ENCODE measurements around the gene MLLT1.

Gene MLLT1

DNA sequence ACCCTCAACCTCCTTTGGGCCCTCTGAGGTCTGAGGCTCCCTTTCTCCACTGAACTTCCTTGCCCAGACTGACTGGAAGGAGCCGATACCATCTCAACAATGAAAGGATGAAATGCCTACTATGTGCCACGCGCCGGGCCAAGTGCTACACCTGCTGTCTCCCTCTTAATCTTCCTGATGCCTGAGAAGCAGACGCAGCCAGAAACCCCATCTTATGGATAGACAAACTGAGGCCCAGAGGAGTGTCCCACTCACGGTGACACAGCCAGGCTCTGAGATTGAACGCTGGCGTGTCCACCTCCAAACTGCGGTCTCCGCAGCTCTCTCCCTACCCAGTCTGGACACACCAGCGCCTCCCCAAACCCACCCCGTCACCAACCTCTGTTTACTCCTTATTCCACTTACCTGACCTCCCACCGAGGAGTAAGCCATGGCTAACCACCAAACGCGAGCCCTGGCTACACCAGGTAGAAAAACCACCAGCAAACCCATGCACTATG is 20.9 kb downstream of the MLLT1 start:
- no peak for FAIRE-seq

- FAIRE-seq: no peak
These were observed 25.6 kb downstream of the MLLT1 start for GRCh38 chr19:6253954-6254733.

DNA sequence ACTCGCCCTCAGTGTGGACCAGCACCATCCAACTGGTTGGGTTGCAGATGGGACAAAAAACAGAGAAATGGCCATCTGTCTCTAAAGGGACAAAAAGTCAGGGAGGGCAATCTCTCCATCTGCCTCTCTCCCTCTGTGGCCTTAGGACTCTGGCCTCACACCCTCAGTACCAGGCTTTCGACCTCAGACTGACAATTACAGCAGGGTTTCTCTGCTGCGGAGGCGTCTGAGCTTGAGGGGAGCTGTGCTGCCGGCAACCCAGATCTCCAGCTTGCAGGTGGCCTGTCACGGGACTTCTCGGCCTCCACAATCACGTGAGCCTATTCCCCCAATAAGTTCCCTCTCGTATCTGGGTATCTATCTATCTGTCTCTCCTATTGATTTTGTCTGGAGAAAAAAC is 27.7 kb downstream of the MLLT1 start:
- no peak for FAIRE-seq

DNA sequence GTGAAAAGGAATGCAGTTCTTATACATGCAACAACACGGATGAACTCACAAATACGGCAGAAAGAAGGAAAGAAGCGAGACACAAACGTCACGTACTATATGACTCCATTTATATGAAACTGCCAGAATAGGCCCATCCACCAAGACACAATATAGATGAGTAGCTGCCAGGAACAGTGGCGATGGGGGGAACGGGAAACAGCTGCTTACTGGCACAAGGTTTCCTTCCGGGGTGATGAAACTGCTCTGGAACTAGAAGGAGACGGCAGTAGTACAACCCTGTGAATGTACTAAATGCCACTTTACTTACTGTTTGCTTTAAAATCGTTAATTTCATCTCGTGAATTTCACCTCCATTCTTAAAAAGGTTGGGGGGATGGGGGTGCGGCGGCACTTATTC is 28.9 kb downstream of the MLLT1 start:
- FAIRE-seq: no peak

- no peak for FAIRE-seq
These were observed 29.7 kb downstream of the MLLT1 start for GRCh38 chr19:6250024-6250615.

DNA sequence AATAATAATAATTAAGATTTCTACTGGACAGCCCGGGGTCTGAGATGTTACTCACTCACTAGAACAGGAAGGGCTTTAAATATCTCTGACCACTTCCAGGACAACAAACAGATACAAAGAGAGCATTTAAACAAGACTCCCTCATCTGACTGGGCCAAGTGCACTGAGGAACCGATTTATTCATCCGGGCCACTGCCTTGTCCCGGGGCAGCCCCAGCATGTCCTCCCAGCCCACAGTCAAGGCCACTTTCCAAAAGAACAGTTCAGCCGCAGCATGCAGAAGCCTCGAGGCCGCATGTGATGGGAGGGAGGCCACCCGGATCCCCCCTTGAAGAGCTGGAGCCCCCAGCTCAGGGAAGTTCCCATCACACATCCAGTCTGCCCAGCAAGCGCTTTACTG is 30.5 kb downstream of the MLLT1 start:
- FAIRE-seq: no peak

DNA sequence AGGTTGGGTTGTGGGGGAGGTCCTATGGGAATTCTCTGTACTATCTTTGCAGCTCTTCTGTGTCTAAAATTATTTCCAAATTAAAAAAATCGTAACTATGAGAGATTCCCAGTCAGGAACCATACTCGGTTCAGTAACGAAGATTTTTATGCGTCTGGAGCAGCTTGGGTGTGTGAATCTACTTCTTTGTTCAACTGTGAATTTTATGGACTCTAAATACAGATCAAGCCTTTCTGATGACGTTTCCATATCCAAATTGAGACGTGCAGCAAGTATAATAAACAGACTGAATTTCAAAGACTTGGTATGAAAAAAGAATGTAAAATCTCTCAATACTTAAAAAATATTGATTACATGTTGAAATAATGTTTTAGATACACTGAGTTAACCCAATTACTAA is 30.9 kb downstream of the MLLT1 start:
- FAIRE-seq: no peak

- FAIRE-seq: no peak
These were observed 31.4 kb downstream of the MLLT1 start for GRCh38 chr19:6248341-6248740.

GRCh38 chr19:6247007-6247288 is 32.8 kb downstream of the MLLT1 start:
- no peak for FAIRE-seq

DNA sequence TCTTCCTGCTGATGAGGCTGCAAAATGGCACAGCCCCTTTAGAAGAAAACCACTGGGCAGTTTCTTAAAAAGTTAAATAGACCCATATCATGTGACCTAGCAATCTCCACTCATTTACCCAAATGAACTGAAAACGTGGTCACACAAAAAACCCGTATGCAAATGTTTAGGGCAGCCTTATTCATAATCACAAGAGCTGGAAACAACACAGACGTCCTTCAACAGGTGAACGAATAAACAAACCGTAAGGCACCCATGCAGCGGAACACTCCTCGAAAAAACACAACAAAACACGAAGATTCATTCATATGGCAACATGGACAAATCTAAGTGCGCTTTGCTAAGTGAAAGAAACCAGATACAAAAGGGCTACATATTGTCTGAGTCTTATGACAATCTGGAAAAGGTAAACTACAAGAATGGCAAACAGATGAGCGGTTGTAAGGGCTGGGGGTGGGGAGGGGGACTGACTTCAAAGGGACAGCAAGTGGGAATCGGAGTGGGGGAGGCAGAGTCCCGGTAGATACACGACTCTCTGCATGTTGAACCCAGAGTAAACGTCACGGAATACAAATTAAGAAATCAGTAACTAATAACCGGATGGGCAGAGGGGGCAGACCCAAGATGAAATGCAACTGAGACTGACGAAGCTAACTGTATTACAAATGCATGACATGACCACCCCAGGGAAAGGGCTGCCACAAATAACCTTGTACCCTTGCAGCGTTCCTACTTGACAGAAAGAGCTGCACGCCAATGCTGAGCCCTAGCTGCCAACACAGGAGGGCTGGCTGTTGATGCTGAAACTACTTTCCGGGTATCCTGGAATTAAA is 33.4 kb downstream of the MLLT1 start:
- FAIRE-seq: no peak

DNA sequence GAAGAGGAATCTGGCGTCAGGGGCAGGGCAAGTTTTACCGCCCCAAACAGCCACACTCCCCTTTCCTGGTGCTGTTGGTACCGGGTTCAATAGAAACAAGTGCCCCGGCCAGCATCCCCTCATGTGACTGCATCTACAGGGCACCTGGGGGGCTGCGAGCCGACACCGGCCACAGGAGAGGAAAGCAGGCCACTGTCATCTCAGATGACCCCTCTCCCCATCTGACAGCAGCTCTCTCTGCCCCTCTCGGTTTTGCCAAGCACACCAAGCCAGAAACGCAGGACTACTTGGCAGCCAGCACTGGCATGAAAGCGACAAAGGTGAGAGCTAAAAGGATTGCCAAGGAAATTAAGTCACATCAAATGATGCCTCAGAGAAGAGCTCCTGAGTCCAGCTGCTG is 37.1 kb downstream of the MLLT1 start:
- FAIRE-seq: no peak

DNA sequence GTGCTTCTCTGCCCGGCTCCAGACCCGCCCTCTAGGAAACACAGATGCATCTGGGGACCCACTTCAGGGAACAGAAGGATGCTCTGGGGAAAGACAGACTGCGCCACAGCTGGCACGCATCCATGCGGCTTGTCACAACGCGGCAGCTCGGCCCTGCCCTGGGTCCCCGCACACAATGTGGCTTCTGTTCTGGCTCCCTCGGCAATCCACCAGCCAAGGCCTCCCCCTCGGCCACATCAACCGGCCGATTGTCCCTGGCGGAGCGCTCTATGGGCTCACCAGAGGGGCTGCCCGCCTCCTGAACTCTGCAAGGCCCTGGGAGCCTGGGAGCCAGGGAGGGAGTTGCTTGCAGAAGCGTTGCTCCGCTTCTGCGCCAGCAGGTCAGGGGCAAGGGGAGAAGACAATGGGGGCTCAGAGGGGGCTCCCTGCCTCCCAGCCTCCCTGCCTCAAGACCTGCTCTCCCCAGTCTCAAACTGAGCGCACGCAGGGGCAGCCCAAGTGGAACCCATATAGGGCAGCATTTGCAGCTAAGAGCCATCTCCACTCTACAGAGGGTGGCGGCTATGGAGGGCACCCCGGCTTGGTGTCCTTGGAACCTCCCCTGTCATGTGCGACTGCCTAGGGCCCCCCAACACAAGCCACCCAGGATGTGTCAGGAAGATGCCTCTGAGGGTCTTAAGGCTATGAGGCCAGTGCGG is 37.9 kb downstream of the MLLT1 start:
- no peak for FAIRE-seq

- no peak for FAIRE-seq
These were observed 38.7 kb downstream of the MLLT1 start for GRCh38 chr19:6241056-6241455.

- FAIRE-seq: no peak
These were observed 39.7 kb downstream of the MLLT1 start for GRCh38 chr19:6239871-6240676.

DNA sequence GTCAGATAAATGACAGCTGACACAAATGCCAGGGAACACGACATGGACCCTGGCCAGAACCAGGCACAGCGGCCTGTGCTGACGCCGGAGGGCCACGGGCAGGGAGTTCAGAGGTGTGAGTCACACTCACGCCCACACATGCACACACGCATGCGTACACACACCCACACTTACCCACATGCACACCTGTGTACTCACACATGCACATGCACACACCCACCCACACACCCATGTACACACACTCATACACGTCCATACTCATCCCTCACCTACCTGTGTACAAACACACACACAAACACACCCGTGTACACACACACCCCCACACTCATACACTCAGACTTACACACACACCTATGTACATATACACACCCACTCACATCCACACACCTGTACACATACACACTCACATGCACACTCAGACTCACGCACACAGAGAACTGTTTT is 40.4 kb downstream of the MLLT1 start:
- no peak for FAIRE-seq

DNA sequence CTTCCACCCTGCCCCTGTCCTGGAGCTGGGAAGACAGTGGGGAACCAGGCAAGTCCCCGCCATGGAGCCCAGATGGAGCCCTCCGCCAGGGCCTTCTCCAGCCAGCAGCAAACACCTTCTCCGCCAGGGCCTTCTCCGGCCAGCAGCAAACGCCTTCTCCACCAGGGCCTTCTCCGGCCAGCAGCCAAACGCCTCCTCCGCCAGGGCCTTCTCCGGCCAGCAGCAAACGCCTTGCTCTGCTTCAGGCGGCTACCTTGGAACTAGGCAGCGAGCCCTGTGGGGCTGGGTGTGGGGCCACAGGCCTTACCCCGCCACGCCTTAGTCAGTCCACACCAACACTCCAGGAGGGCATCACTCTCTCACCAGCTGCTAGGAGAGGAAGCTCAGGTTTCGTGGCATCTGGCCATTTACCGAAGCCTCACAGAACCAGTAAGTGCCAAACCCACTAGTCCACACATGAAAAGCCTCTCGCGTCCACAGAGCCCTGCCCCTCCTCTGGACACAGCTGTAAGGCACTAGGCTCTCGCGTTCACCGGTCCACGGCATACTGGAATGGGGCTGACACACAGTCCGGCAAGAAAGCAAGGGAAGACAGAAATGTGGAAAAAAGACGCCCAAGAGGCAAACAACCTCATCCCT is 41.0 kb downstream of the MLLT1 start:
- FAIRE-seq: no peak

GRCh38 chr19:6238256-6238642 is 41.5 kb downstream of the MLLT1 start:
- FAIRE-seq: no peak

DNA sequence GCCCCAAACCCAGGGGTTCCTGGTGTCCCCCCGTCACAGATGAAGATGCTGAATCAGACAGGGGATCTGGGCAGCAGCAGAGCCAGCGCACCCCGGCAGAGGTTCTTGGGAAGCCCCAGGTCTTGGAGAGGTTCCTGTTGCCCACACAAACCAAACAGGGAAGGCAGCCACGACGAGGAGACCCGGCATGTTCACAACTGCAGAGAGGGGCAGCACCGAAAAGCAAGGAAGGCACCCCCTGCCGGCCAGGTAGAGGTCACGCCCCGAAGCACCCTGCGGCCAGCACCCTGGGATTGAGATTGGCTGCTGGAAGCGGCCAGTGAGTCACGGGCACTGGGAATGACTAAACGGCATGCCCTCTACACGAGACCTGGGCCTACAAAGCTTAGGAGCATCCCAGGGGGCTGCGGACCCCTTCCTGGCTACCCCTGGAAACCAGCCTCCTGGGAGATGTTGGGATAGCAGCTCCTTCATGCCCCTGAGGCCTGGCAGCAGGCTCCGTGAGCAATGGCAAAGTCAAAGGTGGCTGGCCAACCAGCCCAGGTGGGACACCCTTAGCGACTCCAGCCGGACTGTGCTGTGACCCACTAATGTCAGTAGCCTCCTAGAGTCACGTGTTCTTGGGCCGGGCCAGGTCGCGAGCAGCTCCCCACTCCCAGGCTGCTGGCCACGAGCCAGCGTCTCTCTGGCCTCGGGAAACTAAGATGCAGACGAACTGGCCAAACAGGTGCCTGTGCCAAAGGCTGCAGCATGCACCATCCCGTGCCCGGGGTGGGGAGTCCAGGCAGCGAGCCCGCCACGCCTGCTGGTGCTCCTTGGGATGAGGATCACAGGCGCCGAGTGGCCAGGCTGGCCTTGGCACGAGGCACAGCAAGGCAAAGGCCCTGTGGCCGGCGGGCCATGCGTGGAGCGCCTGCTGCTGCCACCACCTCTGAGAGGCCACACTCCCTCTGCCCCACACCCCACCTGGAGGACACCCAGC is 43.2 kb downstream of the MLLT1 start:
- no peak for FAIRE-seq

DNA sequence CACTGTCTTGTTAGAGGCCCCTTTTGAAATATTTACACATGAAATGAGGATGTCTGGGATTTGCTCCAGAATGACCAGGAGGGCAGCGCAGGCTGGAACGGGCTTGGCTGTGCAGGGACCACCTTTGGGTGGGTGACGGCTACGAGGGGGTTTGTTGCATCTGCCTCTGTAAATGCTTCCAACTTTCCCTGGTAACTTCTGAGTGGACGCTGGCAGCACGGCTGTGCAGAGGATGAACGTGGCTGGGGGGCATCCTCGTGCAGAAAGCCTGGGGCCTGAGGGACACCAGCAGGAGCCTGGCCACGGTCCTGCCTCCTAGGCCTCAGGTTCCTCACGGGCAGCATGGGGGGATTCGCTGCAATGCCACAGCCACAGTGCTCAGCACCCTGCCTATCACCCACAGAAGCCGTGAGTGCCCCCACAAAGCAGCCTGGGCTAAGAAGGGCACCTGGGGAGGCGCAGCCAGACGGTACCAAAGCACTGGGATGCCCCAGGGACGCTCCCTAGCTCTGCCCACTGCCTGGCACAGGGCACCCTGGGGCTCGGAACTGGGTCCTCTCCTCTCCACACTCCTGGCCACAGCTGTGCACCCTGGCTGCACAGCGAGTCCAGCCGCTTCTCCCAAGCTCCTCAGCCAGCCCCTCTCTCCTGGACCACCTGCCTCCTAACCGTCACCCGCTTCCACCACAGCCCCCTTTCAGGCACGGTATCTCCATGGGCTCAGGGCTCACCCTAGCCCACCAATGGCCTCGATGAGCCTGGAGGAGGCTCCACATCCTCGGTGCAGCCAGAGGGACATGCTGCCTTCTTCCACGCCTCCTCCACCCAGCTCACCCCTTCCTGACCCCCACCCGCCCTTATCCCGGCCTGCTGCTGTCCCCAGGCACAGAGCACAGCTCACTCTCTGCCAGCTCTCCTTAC is 44.5 kb downstream of the MLLT1 start:
- FAIRE-seq: no peak

GRCh38 chr19:6234527-6234926 is 45.2 kb downstream of the MLLT1 start:
- no peak for FAIRE-seq
